ENCODE data around the gene PUM1.
"Not testable (repeated sequence)": the region's sequence is repeated elsewhere in the genome, so short reads cannot be mapped to it uniquely, and the experiment has no call there.

Gene PUM1

GRCh38 chr1:30966690-30967369 is 98.7 kb downstream of the PUM1 start:
- no peak for DNase-seq (ENCODE audit: extremely low read depth in 1 of 2, low read depth in 1 of 2)

DNA sequence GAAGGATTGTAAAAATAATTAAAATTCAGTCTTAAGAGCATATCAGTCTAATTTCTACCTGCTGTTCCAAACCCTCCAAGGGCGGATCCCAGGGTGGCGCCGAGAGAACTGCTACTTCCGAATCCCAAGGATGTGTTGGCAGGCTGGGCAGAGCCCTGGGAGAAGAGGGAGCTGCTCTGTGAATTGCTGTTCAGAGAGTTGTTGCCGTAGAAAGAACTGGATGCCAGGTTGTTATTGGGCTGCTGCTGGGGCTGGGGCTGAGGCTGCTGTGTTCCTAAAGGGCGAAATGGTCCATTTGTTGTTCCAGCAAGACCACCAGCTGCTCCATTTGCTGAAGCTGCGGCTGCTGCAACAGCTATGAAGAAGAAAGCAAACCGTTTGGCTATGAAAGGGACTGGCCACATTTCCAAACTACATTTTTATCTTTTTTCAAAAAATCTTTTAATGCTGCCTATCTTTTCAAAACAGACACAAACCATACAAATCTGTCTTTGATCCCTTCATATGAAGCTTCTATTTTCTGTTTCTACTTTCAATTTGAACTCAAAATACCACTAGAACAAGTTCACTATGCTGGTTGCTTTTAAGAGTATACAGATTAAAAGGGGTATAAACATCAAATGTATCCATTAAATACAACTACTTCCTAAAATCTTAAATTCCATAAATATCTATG is 99.5 kb downstream of the PUM1 start:
- no peak for DNase-seq (ENCODE audit: extremely low read depth in 1 of 2, low read depth in 1 of 2)

DNA sequence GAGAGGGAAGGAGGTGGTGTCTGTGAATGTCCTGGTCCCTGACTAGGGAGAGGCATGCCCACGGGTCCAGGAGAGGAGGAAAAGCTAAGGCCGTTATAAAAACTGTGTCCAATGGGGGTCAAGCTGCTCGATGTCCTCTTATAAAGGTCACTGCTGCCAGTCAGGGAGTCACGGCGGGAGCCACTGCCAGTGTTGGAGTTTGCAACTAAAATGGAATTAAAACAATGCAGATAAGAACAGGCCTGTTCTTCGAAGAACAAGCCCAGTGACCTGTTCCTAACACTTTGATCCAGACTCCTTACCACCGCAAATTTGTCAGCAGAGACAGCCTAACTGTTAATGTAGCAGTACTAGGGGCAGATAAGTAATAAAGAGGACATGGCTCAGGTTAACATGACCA is 100.8 kb downstream of the PUM1 start:
- DNase-seq (ENCODE audit: extremely low read depth in 1 of 2, low read depth in 1 of 2) = no peak

DNA sequence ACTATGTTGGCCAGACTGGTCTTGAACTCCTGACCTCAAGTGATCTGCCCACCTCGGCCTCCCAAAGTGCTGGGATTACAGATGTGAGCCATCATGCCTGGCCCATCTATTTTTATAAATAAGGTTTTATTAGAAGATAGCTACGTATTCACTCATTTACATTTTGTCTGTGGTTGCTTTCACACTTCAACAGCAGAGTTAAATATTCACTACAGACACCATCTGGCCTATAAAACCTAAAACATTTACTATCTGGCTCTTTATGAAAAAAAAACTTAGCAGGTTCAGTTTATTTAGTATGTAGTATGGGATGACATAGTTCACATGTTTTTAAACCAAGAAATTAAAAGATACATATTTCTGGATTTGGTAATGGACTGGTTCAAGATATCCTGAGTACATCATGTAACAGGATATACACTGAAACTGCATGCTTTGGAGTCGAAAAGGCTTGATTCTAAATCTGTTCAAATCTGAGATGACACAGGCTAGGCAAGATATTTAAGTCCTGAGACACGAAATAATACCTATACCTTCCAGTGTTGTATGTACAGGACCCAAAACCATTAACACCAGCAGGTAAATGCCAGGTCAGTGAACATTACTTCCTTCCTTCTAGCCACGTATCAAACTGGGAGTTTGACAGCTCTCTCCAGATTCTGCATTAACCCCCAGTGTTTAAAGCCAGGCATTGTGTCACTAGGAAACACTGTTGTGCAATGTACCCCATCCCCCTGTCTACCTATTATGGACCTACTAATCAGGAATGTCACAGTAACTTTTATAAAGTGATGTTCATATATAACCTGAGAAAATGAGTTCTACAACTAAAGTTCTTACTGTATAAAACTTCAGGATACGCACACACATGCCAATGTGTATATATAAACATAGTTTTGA is 102.7 kb downstream of the PUM1 start:
- no peak for DNase-seq (ENCODE audit: extremely low read depth in 1 of 2, low read depth in 1 of 2)

DNA sequence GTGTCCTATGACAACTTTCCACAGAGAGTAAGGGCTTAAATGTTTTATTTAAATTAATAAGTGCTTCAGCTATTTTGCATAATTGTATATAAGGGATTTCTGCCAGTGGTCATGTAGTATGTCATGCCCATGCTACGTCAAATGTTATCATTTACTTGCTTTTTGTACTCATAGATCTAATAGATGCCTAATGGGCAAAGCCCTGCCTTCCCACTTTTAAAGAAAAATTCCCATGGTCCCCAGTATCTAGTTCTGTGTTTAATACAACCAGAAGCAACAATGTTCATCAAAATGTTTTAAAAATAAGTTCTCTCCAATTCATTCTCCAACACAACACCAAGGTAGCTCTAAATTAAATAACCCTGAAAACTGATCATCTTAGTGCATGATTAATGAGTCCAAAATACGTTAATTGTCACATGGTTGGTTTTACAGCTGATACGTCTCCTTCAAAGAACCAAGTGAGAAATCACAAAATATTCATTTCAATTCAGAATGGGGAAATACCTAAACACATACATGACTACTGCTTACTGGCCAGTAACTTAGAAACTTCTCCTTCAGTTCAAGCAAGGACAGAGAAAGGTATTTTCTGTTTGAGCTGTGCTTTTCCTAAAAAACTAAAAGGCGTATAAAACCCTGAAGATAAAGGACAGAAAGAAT is 107.8 kb downstream of the PUM1 start:
- DNase-seq (ENCODE audit: extremely low read depth in 1 of 2, low read depth in 1 of 2) = no peak

DNA sequence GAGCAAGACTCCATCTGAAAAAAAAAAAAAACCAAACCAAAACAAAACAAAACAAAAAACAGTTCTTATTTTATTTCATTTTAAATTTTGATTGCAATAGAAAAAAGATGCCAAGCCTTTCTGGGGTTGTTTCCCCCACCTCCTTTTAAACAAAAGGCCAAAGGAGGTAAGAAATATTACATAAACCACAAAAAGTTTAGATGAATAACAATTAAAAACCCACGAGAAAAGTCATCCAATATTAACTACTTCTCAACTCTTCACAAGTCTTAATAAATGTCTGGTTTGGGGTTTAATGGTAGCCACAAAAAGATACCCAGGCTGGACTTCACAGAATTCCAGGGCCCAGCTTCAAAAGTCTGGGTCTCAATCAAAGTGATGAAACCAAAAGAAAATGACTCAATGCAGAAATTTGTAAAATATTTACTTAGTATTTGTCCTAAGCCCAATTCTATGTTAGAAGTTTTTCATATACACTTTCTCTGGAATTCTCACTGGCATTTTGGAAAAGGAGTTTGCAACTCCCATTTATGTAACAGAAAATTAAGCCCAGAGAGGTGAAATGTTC is 110.0 kb downstream of the PUM1 start:
- no peak for DNase-seq (ENCODE audit: extremely low read depth in 1 of 2, low read depth in 1 of 2)

GRCh38 chr1:30953685-30954084 is 111.8 kb downstream of the PUM1 start:
- DNase-seq (ENCODE audit: extremely low read depth in 1 of 2, low read depth in 1 of 2) = no peak

GRCh38 chr1:30952098-30952497 is 113.4 kb downstream of the PUM1 start:
- no peak for DNase-seq (ENCODE audit: extremely low read depth in 1 of 2, low read depth in 1 of 2)

DNA sequence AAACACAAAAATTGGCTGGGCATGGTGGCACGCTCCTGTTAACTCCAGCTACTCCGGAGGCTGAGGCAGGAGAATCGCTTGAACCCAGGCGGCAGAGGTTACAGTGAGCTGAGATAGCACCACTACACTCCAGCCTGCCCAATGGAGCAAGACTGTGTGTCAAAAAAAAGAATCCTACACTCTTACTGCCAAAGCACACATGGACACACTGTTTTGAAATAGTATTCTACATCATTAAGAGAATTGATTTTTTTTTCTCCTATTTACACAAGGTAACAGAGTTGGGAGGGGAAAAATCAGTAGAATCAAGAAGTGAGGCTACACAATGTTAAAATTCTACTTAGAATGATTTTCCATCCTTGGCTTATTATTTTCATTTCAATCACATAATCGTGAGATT is 114.8 kb downstream of the PUM1 start:
- no peak for DNase-seq (ENCODE audit: extremely low read depth in 1 of 2, low read depth in 1 of 2)

DNA sequence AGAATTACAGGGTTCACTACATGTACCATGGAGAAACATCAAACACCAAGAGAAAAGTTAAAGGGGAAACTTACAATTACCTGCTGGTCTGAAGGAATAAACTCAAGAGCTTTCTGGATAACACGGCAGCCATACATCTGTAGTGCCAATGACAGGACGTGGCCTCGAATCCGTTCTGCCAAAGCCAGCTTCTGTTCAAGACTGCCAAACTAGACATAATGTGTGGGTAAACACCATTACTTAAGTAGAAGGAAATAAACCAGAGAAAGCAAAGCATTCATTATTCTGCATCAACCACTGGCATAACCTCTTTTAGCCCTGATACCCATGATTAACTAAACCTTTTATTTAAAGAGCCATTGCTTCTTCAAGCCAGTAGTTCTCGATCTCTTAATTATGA is 115.5 kb downstream of the PUM1 start:
- no peak for DNase-seq (ENCODE audit: extremely low read depth in 1 of 2, low read depth in 1 of 2)

- DNase-seq (ENCODE audit: extremely low read depth in 1 of 2, low read depth in 1 of 2) = not testable (repeated sequence)
Measured at GRCh38 chr1:30949487-30949838, 116.1 kb downstream of the PUM1 start.

DNA sequence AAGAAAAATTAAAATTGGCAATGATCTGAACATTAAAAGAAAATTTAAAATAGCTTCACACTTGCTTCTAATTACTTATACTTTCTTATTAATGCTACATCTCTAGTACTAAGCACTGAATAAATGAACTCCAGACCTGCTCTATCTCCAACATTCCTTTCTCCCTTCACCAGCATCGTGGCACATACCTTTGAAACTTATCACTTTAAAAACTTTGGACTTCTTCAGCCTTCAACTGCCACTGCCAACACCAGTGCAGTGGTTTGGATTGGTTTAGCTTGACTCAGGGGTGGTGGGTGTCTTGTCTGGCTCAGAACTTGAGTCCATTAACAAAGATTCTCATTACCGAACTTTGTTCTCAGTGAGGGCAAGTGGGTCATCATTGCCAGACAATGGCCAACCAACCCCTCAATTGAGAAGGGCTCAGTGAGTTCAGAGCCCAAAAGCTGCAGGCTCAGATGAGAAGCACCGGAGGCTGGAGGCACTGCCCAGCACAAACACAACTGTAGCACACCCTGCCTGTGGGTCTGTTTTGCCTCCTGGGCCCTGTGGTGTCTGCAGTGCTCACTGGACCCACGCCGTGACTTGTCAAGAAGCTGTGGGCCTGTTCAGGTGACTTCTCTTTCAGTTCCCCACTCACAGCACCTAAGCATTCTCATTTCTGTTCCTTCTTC is 116.6 kb downstream of the PUM1 start:
- DNase-seq (ENCODE audit: extremely low read depth in 1 of 2, low read depth in 1 of 2) = not testable (repeated sequence)

DNA sequence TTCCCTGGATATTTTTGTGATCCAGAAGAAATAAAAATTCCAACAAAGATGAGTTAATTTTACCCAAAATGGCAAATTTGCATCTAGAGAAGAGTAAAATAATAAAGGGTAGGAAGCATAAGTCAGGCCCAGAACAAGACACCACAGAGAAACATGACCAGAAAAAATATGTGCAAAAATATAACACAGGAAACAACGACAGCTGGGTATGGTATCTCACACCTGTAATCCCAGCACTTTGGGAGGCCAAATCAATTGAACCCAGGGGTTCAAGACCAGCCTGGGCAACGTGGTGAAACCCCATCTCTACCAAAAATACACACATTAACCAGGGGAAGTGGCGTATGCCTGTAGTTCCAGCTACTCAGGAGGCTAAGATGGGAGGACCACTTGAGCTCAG is 117.2 kb downstream of the PUM1 start:
- no peak for DNase-seq (ENCODE audit: extremely low read depth in 1 of 2, low read depth in 1 of 2)

DNA sequence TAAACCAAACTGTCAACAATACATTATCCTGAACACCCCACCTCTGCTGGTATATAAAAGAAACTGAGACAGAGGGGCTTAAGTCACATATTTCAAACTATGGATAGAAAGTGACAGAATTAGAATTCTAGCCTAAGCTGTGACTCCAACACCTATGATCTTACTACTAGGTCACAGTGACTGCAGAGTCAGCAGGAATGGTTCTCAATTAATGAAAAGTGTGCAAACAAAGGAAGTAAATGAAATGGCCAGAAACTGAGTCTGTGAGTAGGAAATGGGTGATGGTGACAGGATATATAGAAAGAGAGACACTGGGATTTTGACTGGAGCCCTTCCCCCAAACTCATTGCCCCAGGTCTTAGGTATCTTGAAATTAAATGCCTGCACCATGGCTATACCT is 118.3 kb downstream of the PUM1 start:
- DNase-seq (ENCODE audit: extremely low read depth in 1 of 2, low read depth in 1 of 2) = no peak

DNA sequence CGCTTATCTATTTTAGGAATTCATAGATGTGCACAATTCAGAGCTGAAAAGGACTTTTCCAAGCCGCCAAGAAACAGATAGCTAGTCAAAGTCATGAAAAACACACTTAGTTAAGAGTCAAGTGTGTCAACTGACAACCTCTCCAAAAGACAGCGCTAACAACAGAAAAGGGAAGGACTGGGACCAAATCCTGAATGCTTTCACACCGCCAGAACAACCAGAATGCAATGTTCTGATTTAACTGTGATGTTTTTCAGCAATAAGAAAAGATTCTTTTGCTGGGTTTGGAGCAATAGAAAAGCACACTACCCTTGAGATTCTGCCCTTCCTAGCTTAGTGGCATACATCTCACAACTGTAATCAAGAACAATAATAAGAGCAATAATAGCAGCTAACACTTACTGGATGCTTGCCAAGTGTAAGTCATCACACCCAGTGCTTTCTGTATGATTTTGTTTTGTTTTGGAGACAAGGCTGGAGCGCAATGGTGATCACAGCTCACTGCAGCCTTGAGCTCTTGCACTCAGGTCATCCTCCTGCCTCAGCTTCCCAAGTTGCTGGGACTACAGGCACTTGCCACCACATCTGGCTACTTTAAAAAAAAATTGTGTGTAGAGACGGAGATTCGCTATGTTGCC is 123.1 kb downstream of the PUM1 start:
- DNase-seq (ENCODE audit: extremely low read depth in 1 of 2, low read depth in 1 of 2) = no peak

DNA sequence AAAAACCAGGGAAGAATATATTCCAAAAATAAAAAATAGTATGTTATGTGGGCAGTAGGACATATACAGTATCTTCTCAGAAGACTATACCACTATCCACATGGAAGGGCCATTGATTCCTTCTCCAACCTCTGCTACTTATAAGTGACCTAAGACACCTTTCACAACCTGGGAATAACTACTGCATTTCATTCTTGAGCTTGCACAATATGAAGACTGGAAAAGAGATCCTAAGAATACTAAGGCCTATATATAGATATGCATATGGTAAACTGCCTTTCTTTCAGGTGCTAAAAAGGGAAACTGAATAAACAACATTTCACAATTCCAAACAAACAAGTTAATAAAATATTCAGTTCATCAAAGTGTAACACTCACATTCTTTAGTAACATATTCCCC is 125.0 kb downstream of the PUM1 start:
- DNase-seq (ENCODE audit: extremely low read depth in 1 of 2, low read depth in 1 of 2) = no peak

DNA sequence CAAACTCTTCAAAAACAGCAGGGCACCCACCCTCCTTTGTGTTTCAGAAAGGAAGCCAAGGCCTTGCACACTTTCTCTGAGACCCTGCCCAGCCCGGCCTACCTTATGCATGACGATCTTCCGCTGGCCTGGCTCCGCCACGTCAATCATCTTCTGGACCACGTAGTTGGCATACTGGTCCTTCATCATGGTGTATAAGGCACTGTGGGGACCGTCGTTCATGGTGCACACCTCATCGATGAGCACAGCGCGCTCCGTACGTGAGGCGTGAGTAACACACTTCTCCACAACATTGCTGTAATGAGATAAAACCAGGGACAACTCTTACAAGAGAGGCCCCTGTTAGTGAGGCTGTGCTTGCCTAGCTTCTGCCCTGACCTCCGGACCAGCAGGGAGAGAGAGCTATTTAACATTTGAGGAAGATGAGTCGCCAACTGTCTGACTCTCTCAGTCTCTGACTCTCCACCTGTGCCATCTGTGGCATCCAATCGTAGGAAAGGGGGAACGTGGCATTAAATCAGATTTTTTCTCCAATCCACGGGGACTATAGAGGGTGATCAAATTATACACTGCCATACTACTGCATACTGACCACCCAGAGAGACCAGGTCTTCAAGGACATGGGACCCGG is 128.9 kb downstream of the PUM1 start:
- no peak for DNase-seq (ENCODE audit: extremely low read depth in 1 of 2, low read depth in 1 of 2)

DNA sequence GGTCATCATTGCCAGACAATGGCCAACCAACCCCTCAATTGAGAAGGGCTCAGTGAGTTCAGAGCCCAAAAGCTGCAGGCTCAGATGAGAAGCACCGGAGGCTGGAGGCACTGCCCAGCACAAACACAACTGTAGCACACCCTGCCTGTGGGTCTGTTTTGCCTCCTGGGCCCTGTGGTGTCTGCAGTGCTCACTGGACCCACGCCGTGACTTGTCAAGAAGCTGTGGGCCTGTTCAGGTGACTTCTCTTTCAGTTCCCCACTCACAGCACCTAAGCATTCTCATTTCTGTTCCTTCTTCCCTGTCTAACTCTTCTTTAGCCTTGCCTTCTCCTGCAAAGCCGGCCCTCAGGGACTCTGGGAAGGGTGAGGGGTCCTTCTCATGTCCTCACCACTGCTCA is 129.8 kb downstream of the PUM1 start:
- DNase-seq (ENCODE audit: extremely low read depth in 1 of 2, low read depth in 1 of 2) = not testable (repeated sequence)

- no peak for DNase-seq (ENCODE audit: extremely low read depth in 1 of 2, low read depth in 1 of 2)
Measured at GRCh38 chr1:30934613-30935012, 130.9 kb downstream of the PUM1 start.

GRCh38 chr1:30933874-30934252 is 131.7 kb downstream of the PUM1 start:
- DNase-seq (ENCODE audit: extremely low read depth in 1 of 2, low read depth in 1 of 2) = no peak
